GM18870 (cell line): ENCODE results near the gene ARHGAP30.
A peak's percentile ranks its signal among the peaks of the same experiment; 100 is the strongest.
"Not testable (repeated sequence)": the region's sequence is repeated elsewhere in the genome, so short reads cannot be mapped to it uniquely, and the experiment has no call there.

ENCODE experiments used
- ATAC-seq: cut with Tn5 transposase; IDR thresholded peaks from one replicate; pipeline ENCODE4 v1.9.1; 2021; ENCODE audit warnings: moderate library complexity; ENCODE audit not compliant: unreplicated experiment

ARHGAP30 gene

DNA sequence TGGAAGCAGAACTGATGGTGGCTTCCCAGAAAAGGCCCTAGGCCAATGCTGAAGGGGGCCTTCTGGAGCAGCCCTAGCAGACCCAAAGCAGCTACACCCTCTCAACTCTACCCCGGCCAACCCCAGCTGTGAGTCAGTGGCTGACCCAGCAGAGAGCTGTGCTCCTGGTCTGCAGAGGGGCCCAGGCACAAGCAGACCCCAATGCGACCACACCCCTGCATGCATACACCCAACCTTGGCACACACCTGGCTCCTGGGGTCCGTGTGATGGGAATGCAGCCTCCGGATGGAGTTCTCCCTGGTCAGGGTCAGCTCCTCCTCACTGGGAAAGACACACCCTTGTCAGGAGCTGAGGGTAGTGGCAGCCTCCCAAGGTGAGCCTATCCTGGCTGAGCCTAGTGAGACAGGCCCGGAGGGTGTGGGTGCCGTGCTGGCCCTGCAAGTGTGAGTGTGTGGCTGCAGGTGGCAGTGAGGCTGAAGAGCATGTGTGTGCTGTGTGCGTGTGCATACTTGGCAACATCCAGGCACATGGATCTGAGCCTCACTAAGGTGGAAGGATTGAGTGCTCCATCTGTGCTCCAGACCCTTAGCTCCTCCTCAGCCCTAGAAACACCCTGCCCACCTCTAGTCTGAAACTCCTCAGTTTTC, 3.9 kb upstream of the ARHGAP30 start:
- ATAC-seq, result no peak

DNA sequence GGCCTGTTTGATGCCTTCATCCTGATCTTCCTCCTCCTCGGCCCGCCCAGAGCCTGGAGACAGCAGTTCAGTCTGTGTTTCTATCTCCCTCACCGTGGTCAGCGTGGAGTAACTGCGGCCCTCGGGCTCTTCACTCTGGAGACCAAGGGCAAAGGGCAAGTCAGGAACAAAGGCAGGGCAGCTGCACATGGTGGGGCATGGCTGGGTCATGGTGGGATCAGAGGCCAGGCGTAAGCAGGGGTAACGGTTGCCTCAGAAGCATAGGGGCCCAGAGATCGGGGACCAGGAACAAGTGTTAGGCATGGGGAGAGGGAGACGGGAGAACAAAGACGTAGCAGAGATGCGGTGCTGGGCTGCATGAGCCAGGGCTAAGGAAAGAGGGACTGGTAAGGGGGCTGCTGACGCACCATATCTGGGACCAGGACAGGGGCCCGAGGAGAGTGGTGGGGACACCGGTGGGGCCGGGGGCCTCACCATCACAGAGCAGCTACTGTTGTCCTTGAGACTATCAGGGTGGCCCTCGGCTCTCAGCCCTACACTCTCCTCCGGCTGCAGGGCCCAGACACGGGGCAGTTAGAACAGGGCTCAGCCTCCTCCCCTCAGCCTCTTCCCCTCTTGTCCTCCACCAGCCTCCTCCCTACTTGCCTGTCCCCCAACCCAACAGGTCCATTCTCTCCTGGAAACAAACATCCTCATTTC, 3.2 kb upstream of the ARHGAP30 start:
- no peak for ATAC-seq

DNA sequence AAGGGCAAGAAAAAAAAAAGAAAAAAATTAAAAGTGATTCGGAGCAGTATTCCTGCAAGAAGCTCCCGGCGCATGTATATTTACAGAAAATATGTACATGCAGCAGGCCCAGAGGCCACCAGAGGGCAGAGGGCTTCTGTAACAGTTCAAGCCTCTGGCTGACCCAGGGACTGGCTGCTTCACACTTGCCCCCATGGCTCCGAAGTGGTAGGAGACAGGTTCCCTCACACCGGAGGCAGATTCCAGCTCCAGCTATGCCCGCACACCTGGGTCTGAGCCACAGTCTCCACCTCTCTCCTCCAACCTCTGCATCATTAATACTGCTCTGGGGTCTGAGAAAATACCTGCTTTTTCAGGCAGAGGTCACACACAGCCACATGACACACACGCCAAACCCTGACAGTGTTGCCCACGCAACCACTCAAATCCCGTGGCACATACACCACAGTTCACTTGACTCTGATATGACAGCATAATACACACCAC, 2.2 kb upstream of the ARHGAP30 start:
- ATAC-seq, result no peak

DNA sequence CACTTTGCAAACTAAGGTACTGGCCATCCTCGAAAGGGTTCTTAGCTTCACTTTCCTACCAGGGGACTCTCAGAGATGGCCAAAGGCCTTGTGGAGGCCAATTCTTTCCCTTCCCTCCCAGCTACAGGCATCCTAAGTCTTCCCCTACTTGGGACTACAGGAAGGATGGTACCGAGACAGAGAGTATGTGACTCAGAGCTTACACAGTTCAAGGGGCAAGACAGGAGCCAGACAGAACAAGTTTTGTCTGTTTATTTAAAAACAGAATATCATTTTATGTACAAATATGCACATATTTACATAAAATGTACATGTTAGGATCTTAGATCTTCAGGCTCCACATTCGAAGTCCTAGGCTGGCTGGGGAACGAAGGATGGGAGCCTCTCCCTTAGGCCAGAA, 1.1 kb upstream of the ARHGAP30 start:
- ATAC-seq, result no peak

DNA sequence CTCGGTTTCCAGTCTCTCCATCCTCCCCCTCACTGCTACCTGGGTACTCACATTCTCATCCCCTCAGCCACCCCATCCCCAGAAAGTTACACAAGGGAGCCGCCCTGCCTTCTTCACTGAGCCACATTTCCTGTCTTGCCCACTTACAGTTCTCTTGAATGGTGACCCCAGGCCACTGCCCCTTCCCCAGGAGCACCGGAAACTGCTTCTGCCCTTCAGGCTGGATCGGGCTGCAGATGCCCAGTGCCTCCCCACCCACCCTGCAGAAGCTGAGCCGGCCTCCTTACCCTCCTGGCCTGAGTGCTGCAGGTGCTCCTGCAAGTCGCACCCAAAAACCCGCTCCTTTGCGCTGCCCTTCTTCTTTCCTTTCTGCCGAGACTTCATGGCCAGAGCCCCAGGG, 450 bp downstream of the ARHGAP30 start:
- no peak for ATAC-seq

DNA sequence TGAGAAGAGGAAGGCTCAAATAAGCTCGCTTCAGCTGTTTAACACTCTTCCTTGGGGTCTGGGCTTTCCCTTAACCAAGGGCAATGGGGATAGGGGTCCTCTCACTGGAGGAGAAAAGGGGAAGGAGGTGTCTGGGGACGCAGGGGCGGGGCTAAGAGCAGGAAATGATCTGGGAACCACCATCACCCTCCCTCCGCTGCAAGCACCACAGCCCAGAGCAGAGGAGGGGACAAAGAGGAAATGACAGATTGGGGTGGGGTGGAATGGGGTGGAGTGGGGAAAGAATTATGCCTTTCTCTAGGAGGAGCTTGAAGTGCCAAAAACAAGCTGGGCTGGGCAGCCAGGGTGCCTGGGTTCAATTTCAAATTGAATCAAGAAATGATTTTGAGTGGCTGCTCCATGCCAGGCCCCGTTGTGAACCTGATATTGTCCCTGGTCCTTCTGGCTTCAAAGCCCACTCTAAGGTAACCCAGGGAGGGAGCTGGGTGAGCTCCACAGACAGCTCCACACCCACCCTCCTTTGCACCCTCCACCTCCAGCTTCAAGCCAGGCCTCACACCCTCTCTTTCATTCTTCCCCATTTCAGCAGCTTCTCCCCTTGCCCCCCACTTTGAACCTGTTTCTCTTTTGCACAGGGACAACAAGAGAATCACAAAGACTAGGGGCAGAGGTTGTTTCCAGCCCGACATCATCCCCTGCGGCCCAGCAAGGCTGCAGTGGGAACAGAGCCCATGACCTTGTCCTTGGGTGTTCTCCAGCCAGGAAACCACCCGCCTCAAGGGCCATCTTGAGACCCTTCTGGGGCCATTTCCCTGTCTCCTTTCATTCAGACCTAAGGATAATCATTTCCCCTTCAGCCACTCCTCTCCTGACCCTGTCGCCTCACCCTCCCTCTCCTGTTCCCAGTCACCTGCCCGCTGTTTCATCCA, 1.1 kb downstream of the ARHGAP30 start:
- peak; percentile 50 for ATAC-seq

DNA sequence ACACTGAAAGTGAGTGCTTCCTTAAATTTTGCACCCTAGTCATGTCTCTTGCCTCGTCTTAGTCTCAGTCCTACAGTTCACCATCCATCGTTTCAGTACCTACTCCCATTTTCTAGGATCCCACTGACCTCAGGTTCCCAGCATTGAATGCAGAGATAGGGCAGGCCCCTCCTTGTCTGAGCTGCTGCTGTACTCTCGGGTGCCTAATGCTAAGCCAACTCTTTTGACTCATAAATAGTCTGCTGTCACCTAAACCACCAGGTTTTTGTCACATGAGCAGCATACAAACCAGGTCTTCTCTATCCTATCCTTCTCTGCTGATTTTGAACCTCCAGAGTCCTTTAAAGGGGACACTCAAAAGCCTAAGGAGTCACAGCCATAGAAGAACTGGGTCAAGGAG, 3.0 kb downstream of the ARHGAP30 start:
- ATAC-seq, result no peak

DNA sequence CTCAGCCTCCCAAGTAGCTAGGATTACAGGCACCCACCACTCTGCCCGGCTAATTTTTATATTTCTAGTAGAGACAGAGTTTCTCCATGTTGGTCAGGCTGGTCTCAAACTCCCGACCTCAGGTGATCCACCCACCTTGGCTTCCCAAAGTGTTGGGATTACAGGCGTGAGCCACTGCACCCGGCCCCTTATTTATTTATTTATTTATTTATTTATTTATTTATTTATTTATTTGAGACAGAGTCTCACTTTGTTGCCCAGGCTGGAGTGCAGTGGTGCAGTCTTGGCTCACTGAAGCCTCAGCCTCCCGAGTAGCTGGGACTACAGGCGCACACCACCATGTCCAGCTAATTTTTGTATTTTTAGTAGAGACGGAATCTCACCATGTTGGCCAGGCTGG, 4.0 kb downstream of the ARHGAP30 start:
- ATAC-seq, result not testable (repeated sequence)

DNA sequence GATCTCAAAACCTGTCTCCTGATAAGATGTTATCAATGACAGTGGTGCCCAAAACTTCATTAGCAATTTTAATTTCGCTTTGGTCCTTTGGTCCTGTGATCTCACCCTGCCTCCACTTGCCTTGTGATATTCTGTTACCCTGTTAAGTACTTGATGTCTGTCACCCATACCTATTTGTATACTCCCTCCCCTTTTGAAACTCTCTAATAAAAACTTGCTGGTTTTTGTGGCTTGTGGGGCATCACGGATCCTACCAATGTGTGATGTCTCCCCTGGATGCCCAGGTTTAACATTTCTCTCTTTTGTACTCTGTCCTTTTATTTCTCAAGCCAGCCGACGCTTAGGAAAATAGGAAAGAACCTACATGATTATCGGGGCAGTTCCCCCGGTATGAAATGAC, 5.8 kb downstream of the ARHGAP30 start:
- ATAC-seq, result not testable (repeated sequence)

DNA sequence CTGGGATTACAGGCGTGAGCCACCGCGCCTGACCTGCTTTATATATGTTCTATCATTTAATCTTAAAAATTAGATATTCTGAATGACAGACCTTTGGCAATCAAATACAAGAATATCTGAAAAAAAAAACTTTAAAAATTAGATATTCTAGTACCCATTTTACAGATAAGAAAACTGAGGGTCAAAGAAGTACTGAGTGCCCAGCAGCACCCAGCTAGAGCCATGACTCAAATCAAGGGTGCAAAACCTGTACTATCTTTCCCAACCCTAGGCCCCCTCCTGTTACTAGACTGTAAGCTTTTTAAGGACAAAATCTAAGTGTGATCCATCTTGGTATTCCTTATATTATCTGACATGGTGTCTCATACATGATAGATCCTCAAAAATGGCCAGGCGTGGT, 8.3 kb downstream of the ARHGAP30 start:
- ATAC-seq, result no peak

DNA sequence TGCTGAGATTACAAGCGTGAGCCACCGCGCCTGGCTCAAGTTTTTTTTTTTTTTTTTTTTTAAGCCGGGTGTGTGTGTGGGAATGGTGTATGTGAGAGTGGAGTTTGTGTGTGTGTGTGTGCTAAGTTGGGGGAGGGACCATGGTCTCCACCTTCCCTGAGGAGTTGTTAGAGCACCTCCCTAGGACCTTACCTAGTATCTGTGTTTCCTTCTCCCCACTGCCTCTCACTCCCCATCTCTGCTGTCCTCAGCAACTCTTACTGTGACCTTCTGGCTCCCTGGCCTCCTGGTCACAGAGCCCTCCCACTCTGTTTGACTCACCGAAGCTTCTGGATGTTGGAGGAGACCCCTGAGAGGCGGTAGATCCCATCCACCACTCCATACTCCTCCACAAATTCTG, 10.4 kb downstream of the ARHGAP30 start:
- ATAC-seq, result no peak

DNA sequence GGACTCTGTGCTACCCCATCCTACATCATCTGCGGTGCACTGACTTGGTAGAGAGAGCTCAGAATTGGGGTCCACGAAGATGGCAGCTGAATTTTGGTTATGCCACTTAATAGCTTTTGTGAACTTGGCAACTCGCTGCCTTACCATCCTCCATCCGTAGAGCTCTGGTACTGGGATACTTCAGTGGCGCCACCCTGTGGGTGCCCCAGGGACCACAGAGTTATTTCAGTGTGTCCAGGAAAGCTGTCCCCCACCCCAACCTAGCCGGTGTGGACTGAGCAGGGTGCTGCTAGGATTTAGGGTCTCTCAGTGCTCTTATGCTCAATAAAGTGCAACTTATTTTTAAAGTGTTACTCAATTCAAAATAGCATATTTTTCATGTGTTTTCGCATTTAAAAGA, 14.9 kb downstream of the ARHGAP30 start:
- ATAC-seq, result no peak

DNA sequence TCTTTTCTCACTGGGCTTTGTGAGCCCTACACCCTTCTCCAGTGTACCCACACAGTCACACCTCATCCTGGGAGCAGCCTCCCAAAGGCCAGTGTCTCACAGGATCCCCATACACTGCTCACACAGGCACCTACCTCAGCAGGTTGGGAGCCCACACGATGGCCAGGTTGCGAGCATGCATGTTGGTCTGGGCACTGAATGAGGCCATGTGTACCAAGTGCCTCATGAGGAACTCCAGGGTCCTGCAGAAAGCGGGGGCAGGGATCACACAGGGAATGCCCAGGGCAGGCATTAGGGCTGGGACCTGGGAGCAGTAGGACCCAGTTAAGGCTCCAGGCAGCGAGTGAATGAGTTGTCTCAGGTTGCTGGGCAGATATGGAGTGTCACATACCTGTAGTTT, 15.5 kb downstream of the ARHGAP30 start:
- no peak for ATAC-seq

DNA sequence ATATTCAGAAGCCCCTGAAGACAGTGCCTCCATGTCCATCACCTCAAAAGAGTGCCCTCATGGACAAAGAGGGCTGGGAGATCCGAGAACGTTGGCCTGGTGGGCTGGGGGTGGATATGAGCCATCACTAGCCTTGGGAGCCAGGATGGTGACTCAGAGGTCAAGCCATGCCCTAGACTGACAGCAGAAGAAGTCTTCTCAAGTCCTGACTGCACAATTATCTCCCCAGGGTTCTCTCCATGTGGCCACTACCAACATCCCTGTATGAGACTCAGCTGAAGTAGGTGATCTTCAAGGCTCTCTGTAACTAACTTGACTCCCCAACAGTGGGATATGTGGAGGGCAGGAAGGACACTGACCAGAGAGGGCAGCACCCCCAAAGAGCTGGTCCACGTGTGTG, 16.8 kb downstream of the ARHGAP30 start:
- no peak for ATAC-seq

DNA sequence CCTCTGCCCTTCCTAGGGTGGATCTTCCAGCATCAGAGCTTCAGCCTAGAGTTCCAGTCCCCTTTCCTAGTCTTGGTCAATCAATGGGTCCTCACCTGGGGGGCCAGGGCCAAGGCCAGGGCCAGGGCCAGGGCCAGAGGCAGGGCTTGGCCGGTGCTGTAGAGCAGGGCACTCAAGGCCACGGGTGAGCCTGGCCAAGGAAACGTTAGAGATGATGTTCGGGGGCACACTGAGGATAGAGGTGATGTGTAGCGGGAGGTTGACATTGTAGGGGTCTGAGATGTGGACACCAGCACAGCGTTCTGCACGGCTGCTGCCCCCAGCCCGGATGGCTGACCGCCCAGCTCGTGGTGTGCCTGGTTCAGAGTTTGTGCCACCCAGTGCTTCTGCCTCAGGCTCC, 18.5 kb downstream of the ARHGAP30 start:
- no peak for ATAC-seq

DNA sequence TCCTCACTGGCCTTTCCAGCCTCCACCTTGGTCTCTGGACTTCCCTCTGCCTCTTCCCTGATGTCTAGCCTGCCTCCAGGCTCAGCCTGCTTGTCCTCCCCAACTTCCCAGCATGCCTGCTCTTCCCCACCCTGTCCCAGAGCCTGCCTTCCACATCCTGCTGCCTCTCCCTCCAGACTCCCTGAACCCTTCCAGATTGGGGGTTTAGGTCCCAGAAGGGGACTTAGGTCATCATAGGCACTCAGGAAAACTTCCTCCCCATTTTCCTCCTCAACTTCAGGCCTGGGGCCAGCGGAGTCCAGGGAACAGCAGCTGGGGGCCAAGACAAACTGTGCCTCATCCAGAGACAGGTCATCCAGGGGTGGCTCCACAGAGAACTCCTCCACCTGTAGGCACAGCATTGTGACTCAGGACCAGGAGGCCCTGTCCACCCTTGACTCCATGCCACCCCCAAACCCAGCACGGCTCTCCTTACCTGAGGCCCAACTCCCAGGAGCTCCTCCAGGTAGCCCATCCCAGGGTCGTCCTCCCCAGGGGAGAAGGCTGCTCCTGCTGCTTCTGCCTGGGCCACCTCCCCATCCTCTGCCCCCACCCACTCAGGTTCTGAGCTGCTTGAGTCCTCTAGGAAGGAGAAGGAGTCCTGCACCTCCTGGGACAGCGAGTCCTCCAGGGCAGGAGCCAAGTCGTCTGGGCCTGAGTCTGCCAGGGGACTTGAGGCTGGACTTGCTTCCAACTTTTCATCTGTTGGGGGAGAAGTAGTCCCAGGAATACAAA, 20.6 kb downstream of the ARHGAP30 start:
- ATAC-seq, result no peak

DNA sequence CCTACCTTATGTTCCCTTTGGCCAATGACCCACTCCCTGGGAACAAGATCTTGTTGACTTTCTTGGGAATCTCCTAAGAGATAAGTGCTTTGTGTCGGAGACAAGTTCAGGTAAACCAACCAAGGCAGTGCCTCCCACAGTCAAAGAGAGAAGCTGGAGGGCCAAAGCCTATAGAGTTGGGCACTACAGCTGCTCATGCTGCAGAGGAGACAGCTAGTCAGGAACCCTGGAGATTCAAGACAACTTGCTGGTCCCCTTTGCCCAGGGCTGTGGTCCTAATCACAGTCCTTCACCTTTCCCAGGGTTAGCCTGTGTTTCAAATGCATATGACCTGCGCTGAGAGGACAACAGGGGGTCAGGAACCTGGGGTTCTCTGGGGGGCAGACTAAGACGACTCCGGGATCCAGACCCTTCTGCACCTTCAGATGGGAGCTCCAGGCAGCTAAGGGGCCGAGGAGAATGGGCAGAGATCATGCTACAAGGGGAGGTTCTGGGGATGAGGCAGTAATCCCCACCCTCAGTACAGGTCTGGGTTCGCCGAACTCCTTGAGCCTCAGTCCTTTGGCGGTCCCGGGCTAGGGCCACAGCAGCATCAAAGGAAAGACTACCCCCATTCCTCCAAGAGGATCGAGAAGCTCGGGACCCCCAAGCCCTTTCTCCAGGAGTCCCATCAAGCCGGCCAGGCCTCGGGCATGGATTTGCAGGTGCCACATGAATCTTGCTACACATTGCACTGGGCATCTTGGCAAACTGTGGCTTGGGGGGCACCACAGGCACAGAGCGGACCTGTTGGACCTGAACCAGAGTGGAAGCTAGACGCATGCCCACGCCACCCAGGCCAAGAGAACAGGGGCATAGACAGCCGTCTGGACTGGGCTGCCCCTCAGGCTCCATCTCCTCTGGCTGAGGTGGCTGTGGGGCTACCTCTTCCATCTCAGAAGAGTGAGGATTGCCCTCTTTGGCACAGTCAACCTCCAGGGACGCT, 22.0 kb downstream of the ARHGAP30 start:
- ATAC-seq, result no peak

DNA sequence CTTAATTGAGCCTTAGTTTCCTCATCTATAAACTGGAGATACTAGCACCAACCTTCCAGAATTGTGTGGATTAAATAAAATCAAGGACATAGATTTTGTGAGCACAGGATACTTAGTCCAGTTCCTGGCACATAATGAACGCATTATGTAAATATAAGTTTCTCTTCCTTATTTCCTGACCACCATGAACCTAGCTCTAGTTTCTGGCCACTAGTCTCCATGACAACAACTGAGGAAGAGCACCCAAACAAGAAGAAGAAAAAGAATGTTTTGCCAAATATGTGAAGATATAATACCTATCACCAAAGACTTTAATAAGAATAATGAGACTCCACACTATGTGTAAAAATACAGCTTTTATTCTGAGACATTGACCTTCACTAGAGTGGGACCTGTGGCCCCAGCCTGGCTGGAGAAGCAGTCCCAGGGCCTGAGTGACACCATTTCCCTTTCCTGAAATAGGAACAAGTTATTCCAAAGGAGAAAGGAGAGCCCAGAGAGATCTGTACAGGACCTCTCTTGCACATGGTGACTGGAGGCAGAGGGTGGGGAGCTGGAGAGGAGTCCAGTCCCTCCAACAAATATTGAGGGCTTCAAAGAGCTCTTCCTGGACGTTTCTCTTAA, 23.0 kb downstream of the ARHGAP30 start:
- ATAC-seq, result peak; percentile 36
